ENCODE results near the gene DENND1A.

Gene DENND1A

DNA sequence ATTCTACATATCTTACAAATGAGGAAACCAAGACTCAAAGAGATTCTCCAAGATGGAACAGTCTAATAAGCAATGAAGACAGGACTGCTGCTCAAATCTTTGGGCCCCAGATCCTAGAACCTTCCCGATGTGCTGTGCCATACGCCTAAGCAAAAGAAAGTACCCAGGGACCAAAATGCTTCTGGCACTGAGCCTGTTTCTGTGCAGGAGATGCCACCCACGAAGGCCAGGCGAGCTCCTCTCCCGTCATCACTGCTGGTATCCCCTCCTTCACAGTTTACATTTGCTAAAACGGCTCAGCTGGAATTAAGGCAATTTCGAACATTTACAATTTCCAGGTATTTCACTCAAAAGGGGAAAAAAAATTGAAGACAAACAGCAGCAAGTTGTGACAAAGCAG lies 277.5 kb downstream of the DENND1A start:
- TF ChIP-seq EZH2phosphoT487 (conservative IDR thresholded peaks at IDR 0.05; ENCODE audit: low read length): no peak
- TF ChIP-seq, protein P1, sequence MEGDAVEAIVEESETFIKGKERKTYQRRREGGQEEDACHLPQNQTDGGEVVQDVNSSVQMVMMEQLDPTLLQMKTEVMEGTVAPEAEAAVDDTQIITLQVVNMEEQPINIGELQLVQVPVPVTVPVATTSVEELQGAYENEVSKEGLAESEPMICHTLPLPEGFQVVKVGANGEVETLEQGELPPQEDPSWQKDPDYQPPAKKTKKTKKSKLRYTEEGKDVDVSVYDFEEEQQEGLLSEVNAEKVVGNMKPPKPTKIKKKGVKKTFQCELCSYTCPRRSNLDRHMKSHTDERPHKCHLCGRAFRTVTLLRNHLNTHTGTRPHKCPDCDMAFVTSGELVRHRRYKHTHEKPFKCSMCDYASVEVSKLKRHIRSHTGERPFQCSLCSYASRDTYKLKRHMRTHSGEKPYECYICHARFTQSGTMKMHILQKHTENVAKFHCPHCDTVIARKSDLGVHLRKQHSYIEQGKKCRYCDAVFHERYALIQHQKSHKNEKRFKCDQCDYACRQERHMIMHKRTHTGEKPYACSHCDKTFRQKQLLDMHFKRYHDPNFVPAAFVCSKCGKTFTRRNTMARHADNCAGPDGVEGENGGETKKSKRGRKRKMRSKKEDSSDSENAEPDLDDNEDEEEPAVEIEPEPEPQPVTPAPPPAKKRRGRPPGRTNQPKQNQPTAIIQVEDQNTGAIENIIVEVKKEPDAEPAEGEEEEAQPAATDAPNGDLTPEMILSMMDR (IDR thresholded peaks at IDR 0.05; ENCODE audit: insufficient read depth, low read length, poor library complexity, severe bottlenecking): no peak
- Histone ChIP-seq H3K9me2 (replicated peaks; ENCODE audit: insufficient read depth, low read length) (no peaks in the 10 kb centered on the region), H4K20me1 (ENCODE audit: low read depth, low read length) (no peaks in the 10 kb centered on the region), H3K4me2 (ENCODE audit: low read depth, low read length, poor library complexity, severe bottlenecking) (no peak overlapping the region), H2AFZ (ENCODE audit: low read depth, low read length, severe bottlenecking) (no peak overlapping the region), H3K27ac (ENCODE audit: low read depth, low read length) (no peak overlapping the region), H3K79me2 (ENCODE audit: insufficient read depth, low read length) (no peaks in the 10 kb centered on the region), H3K36me3 (ENCODE audit: low read length) (no peaks in the 10 kb centered on the region), H3K9me3 (ENCODE audit: insufficient read depth, low read length) (no peaks in the 10 kb centered on the region), H3F3A (ENCODE audit: insufficient read depth) (no peaks in the 10 kb centered on the region), H3K9ac (ENCODE audit: low read length) (no peak overlapping the region), H3K4me3 (ENCODE audit: insufficient read depth, low read length, poor library complexity, severe bottlenecking) (no peak overlapping the region), H3K27me3 (ENCODE audit: low read length) (no peaks in the 10 kb centered on the region)

DNA sequence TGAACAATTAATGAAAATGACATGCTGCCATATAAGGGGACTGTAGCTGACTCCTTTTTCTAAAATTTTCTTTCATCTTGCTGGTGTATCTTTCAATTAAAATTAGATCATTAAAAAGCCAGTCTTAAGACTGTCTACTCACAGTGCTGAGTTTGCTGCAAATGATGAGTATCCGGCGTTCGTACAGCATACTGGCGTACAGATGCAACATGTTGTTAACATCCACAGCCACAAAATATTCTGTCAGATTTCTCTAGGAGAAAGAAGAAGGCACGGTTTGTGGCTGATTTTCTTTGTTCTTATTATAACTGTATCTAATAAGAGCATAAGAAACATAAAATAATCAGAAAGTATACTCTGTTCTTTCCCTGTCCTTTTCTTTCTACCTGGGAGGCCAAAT lies 278.1 kb downstream of the DENND1A start:
- no peak for TF ChIP-seq EZH2phosphoT487 (conservative IDR thresholded peaks at IDR 0.05; ENCODE audit: low read length)
- TF ChIP-seq, protein P1 (IDR thresholded peaks at IDR 0.05; ENCODE audit: insufficient read depth, low read length, poor library complexity, severe bottlenecking): no peak
- H3K9ac ChIP-seq (ENCODE audit: low read length): no peak overlapping the region
- no peaks in the 10 kb centered on the region for H3K27me3 ChIP-seq (ENCODE audit: low read length)
- no peaks in the 10 kb centered on the region for H3K9me2 ChIP-seq (replicated peaks; ENCODE audit: insufficient read depth, low read length)
- H4K20me1 ChIP-seq (ENCODE audit: low read depth, low read length): no peaks in the 10 kb centered on the region
- no peak overlapping the region for H3K4me2 ChIP-seq (ENCODE audit: low read depth, low read length, poor library complexity, severe bottlenecking)
- H3F3A ChIP-seq (ENCODE audit: insufficient read depth): no peaks in the 10 kb centered on the region
- H3K4me3 ChIP-seq (ENCODE audit: insufficient read depth, low read length, poor library complexity, severe bottlenecking): no peak overlapping the region
- H2AFZ ChIP-seq (ENCODE audit: low read depth, low read length, severe bottlenecking): no peak overlapping the region
- H3K9me3 ChIP-seq (ENCODE audit: insufficient read depth, low read length): no peaks in the 10 kb centered on the region
- H3K27ac ChIP-seq (ENCODE audit: low read depth, low read length): no peak overlapping the region
- no peaks in the 10 kb centered on the region for H3K36me3 ChIP-seq (ENCODE audit: low read length)
- H3K79me2 ChIP-seq (ENCODE audit: insufficient read depth, low read length): no peaks in the 10 kb centered on the region

DNA sequence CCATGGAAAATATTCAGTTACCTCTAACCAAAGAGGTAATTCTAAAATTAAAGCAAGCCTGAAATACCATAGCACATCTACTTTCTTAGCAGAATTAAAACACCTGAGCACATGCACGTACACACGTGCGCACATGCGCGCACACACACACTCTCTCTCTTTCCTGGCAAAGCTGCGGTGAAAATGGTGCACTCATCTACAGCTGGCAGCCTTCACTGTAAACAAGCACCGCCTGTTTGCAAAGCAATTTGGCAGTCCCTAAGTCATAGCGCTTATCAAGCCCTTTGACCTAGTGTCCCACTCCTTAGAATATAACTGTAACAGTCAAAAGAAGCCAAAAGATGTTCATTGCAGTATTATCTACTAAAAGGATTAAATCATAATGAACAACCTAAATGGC lies 278.7 kb downstream of the DENND1A start:
- no peaks in the 10 kb centered on the region for H3K9me2 ChIP-seq (replicated peaks; ENCODE audit: insufficient read depth, low read length)
- no peak for TF ChIP-seq EZH2phosphoT487 (conservative IDR thresholded peaks at IDR 0.05; ENCODE audit: low read length)
- TF ChIP-seq, protein P1 (IDR thresholded peaks at IDR 0.05; ENCODE audit: insufficient read depth, low read length, poor library complexity, severe bottlenecking): no peak
- H3K36me3 ChIP-seq (ENCODE audit: low read length): no peaks in the 10 kb centered on the region
- no peak overlapping the region for H2AFZ ChIP-seq (ENCODE audit: low read depth, low read length, severe bottlenecking)
- no peak overlapping the region for H3K4me2 ChIP-seq (ENCODE audit: low read depth, low read length, poor library complexity, severe bottlenecking)
- H3K9me3 ChIP-seq (ENCODE audit: insufficient read depth, low read length): no peaks in the 10 kb centered on the region
- H3K27me3 ChIP-seq (ENCODE audit: low read length): no peaks in the 10 kb centered on the region
- no peaks in the 10 kb centered on the region for H4K20me1 ChIP-seq (ENCODE audit: low read depth, low read length)
- H3K4me3 ChIP-seq (ENCODE audit: insufficient read depth, low read length, poor library complexity, severe bottlenecking): no peak overlapping the region
- no peak overlapping the region for H3K9ac ChIP-seq (ENCODE audit: low read length)
- H3F3A ChIP-seq (ENCODE audit: insufficient read depth): no peaks in the 10 kb centered on the region
- H3K27ac ChIP-seq (ENCODE audit: low read depth, low read length): no peak overlapping the region
- no peaks in the 10 kb centered on the region for H3K79me2 ChIP-seq (ENCODE audit: insufficient read depth, low read length)

Measured in SU-DHL-6 (cell line).